Measurements from ENCODE around the gene RASA2. TPM values are rescaled to one million over a fixed set of nuclear protein-coding genes. Genes with fewer than 3 reads are reported as not detected.

RASA2 gene
- polyA plus RNA-seq, 1 donor (not counting 4 experiments of a cell fraction or from before 2014, with no cell fraction given) = 10.3 TPM

GRCh38 chr3:141491081-141491480 is 4.3 kb downstream of the RASA2 start:
- dilution Hi-C loops (cut with MboI; ENCODE audit: extremely low pct_ligation_motif_present, low sequenced_read_pairs) = no loop called here

GRCh38 chr3:141491929-141492328 is 5.1 kb downstream of the RASA2 start:
- dilution Hi-C loops (cut with MboI; ENCODE audit: extremely low pct_ligation_motif_present, low sequenced_read_pairs) = no loop called here
- no peak overlapping the region for H2AFZ ChIP-seq (ENCODE audit: control insufficient read depth, low read length)
- H3K36me3 ChIP-seq (ENCODE audit: control insufficient read depth in 2 of 2, extremely low read depth in 1 of 2, insufficient read depth in 2 of 2, low read length in 2 of 2) = peaks cover 0 to 2% of the 10 kb centered on the region in 2 experiments
- FAIRE-seq = no peak
- H3K27me3 ChIP-seq (ENCODE audit: control insufficient read depth, extremely low read depth, insufficient read depth, low read length) = no peaks in the 10 kb centered on the region
- H4K20me1 ChIP-seq (ENCODE audit: control insufficient read depth, extremely low read depth, insufficient read depth, low read length) = no peaks in the 10 kb centered on the region
- no peak overlapping the region for H3K4me3 ChIP-seq (ENCODE audit: control insufficient read depth in 2 of 3, extremely low read depth in 1 of 3, insufficient read depth in 2 of 3, low read depth in 1 of 3, low read length in 3 of 3)
- peaks cover 2% of the 10 kb centered on the region for H3K9me1 ChIP-seq (ENCODE audit: control insufficient read depth, extremely low read depth, insufficient read depth, low read length)
- no peak overlapping the region for H3K27ac ChIP-seq (ENCODE audit: control insufficient read depth, insufficient read depth, low read length)
- no peak overlapping the region for H3K9ac ChIP-seq (ENCODE audit: control insufficient read depth, extremely low read depth, insufficient read depth, low read length)
- no peak overlapping the region for H3K4me2 ChIP-seq (ENCODE audit: control insufficient read depth, extremely low read depth, insufficient read depth, low read depth, low read length)
- TF ChIP-seq EZH2 (IDR thresholded peaks at IDR 0.05; ENCODE audit: low read length) = no peak
- TF ChIP-seq CTCF (optimal IDR thresholded peaks at IDR 0.05 in 1 of 3, IDR thresholded peaks at IDR 0.05 in 1 of 3, conservative IDR thresholded peaks at IDR 0.05 in 1 of 3; ENCODE audit: extremely low read depth in 1 of 3, insufficient read depth in 2 of 3, low read length in 3 of 3) = no peak
- H3K9me3 ChIP-seq (ENCODE audit: control insufficient read depth, low read depth, low read length) = no peaks in the 10 kb centered on the region
- peaks cover 84% of the 10 kb centered on the region for H3K79me2 ChIP-seq (ENCODE audit: control insufficient read depth, insufficient read depth, low read length)
- H3K4me1 ChIP-seq (ENCODE audit: control insufficient read depth, extremely low read depth, insufficient read depth, low read length) = no peaks in the 10 kb centered on the region
- DNase-seq (ENCODE audit: low read depth, low spot score) = no peak

More at GRCh38 chr3:141491081-141491480, 4.3 kb downstream of the RASA2 start:
- TF ChIP-seq CTCF (optimal IDR thresholded peaks at IDR 0.05 in 1 of 3, IDR thresholded peaks at IDR 0.05 in 1 of 3, conservative IDR thresholded peaks at IDR 0.05 in 1 of 3; ENCODE audit: extremely low read depth in 1 of 3, insufficient read depth in 2 of 3, low read length in 3 of 3) (no peak), EZH2 (IDR thresholded peaks at IDR 0.05; ENCODE audit: low read length) (no peak)
- FAIRE-seq (no peak), DNase-seq (ENCODE audit: low read depth, low spot score) (no peak)
- Histone ChIP-seq H4K20me1 (ENCODE audit: control insufficient read depth, extremely low read depth, insufficient read depth, low read length) (no peaks in the 10 kb centered on the region), H3K4me3 (ENCODE audit: control insufficient read depth in 2 of 3, extremely low read depth in 1 of 3, insufficient read depth in 2 of 3, low read depth in 1 of 3, low read length in 3 of 3) (no peak overlapping the region), H3K4me1 (ENCODE audit: control insufficient read depth, extremely low read depth, insufficient read depth, low read length) (peaks cover 5% of the 10 kb centered on the region), H3K9ac (ENCODE audit: control insufficient read depth, extremely low read depth, insufficient read depth, low read length) (no peak overlapping the region), H3K79me2 (ENCODE audit: control insufficient read depth, insufficient read depth, low read length) (peaks cover 84% of the 10 kb centered on the region), H3K9me1 (ENCODE audit: control insufficient read depth, extremely low read depth, insufficient read depth, low read length) (peaks cover 2% of the 10 kb centered on the region), H3K9me3 (ENCODE audit: control insufficient read depth, low read depth, low read length) (no peaks in the 10 kb centered on the region), H3K36me3 (ENCODE audit: control insufficient read depth in 2 of 2, extremely low read depth in 1 of 2, insufficient read depth in 2 of 2, low read length in 2 of 2) (peaks cover 0 to 2% of the 10 kb centered on the region in 2 experiments), H3K27ac (ENCODE audit: control insufficient read depth, insufficient read depth, low read length) (no peak overlapping the region), H3K27me3 (ENCODE audit: control insufficient read depth, extremely low read depth, insufficient read depth, low read length) (no peaks in the 10 kb centered on the region), H2AFZ (ENCODE audit: control insufficient read depth, low read length) (no peak overlapping the region), H3K4me2 (ENCODE audit: control insufficient read depth, extremely low read depth, insufficient read depth, low read depth, low read length) (no peak overlapping the region)
